CD4-positive, alpha-beta T cell (primary cell): ENCODE data around the gene MAGEA1. TPM values are rescaled to one million over a fixed set of nuclear protein-coding genes. Genes with fewer than 3 reads are reported as not detected.

ENCODE experiments used
- ATAC-seq: fragments of 200-7000 bp; cut with Tn5 transposase; one replicate; pipeline ENCODE4 v1.10.0; 2022; ENCODE audit warnings: mild to moderate bottlenecking; ENCODE audit not compliant: poor library complexity
- CTCF ChIA-PET: fragments of 350-600 bp; sonication (Branson Sonifier 250); formaldehyde crosslinking; loops from one replicate; lab custom pipeline; 2021; ENCODE audit warnings: antibody characterized with exemption, inconsistent platforms; lab: Charles Lee
- POLR2A ChIA-PET: fragments of 350-600 bp; sonication (Branson Sonifier 250); formaldehyde crosslinking; loops from one replicate; lab custom pipeline; 2021; ENCODE audit warnings: antibody characterized with exemption, inconsistent platforms; lab: Charles Lee
- DNase-seq, 14 experiments: peaks; one replicate each; pipeline ENCODE4 v3.0.0-alpha.2; 2013 to 2020; ENCODE audit warnings: mixed read lengths in 2 of 14
- H3K27ac ChIP-seq, 2 donors: one replicate each; pipeline versions ENCODE4 v1.5.1 to v1.7.0; 2013; ENCODE audit warnings: low read length in 2 of 2, low read depth in 1 of 2, mild to moderate bottlenecking in 1 of 2
- H3K27me3 ChIP-seq, 2 experiments: 1 replicate in 1 of 2; 2 replicates in 1 of 2; pipeline versions ENCODE4 v1.6.1 to v1.7.0; 2013; ENCODE audit warnings: low read length in 2 of 2, control low read depth in 1 of 2, mild to moderate bottlenecking in 1 of 2, moderate library complexity in 1 of 2; ENCODE audit not compliant: insufficient read depth in 2 of 2, control insufficient read depth in 1 of 2
- H3K36me3 ChIP-seq: one replicate; pipeline ENCODE4 v1.6.1; 2013; ENCODE audit warnings: low read length, control low read depth; ENCODE audit not compliant: insufficient read depth
- H3K4me1 ChIP-seq: one replicate; pipeline ENCODE4 v1.6.1; 2013; ENCODE audit warnings: low read length, control low read depth; ENCODE audit not compliant: insufficient read depth
- H3K4me3 ChIP-seq: one replicate; pipeline ENCODE4 v1.5.1; 2013; ENCODE audit warnings: mild to moderate bottlenecking, low read length, moderate library complexity
- H3K9me3 ChIP-seq, 2 experiments: 1 replicate in 1 of 2; 2 replicates in 1 of 2; pipeline versions ENCODE4 v1.6.1 to v1.7.0; 2013; ENCODE audit warnings: low read length in 2 of 2, mild to moderate bottlenecking in 2 of 2, control low read depth in 1 of 2, moderate library complexity in 1 of 2; ENCODE audit not compliant: control insufficient read depth in 1 of 2, insufficient read depth in 1 of 2
- H3K27ac Mint-ChIP-seq: one replicate; pipeline ENCODE4 v1.8.0; 2020; ENCODE audit warnings: mixed read lengths
- H3K27me3 Mint-ChIP-seq: one replicate; pipeline ENCODE4 v1.8.0; 2021; ENCODE audit warnings: mixed read lengths
- H3K36me3 Mint-ChIP-seq: one replicate; pipeline ENCODE4 v1.8.0; 2021; ENCODE audit warnings: low read depth, mixed read lengths
- H3K4me1 Mint-ChIP-seq: one replicate; pipeline ENCODE4 v1.8.0; 2021; ENCODE audit warnings: low read depth, mixed read lengths
- H3K4me3 Mint-ChIP-seq: one replicate; pipeline ENCODE4 v1.8.0; 2020; ENCODE audit warnings: mild to moderate bottlenecking, mixed read lengths
- H3K9me3 Mint-ChIP-seq: one replicate; pipeline ENCODE4 v1.8.0; 2020; ENCODE audit warnings: mixed read lengths
- CTCF ChIP-seq: fragments of 200-600 bp; IDR thresholded peaks from one replicate; pipeline ENCODE4 v1.8.0; 2022; ENCODE audit warnings: antibody characterized with exemption, mild to moderate bottlenecking
- intact Hi-C, 2 experiments: fragments of 100-400 bp; cut with DNase I in 1 of 2; cut with micrococcal nuclease in 1 of 2; formaldehyde crosslinking; loops; one replicate each; pipeline versions ENCODE4 v1.15.1 to v1.9.0; 2023 to 2025; cut with DNase I, micrococcal nuclease
- total RNA-seq, 174 experiments: library from RNA in 2 of 174; stranded (reverse) in 2 of 174; gene quantifications; one replicate each; pipeline ENCODE4 v1.2.3 and lab custom pipeline; 2021 to 2026

Gene MAGEA1
- total RNA-seq, 2 experiments from 2014 or later: not detected

- Histone ChIP-seq H3K36me3 (no peaks in the 10 kb centered on the region), H3K4me3 (no peak overlapping the region), H3K27ac (no peak overlapping the region), H3K27me3 (peaks cover 0 to 3% of the 10 kb centered on the region in 2 experiments), H3K9me3 (no peaks in the 10 kb centered on the region), H3K4me1 (no peaks in the 10 kb centered on the region)
- intact Hi-C loops: no loop called here
- Mint-ChIP-seq H3K27ac (no peak overlapping the region), H3K4me3 (no peak overlapping the region), H3K9me3 (no peaks in the 10 kb centered on the region), H3K4me1 (no peaks in the 10 kb centered on the region), H3K27me3 (peaks cover 7% of the 10 kb centered on the region), H3K36me3 (no peaks in the 10 kb centered on the region)
- no peak for DNase-seq
- POLR2A ChIA-PET: no interaction called here
- no peak for ATAC-seq
- CTCF ChIA-PET: no interaction called here
- no peak for TF ChIP-seq CTCF
These were observed 25.6 kb upstream of the MAGEA1 start for GRCh38 chrX:153153516-153153915.

- Histone ChIP-seq H3K36me3 (no peaks in the 10 kb centered on the region), H3K4me3 (no peak overlapping the region), H3K9me3 (no peaks in the 10 kb centered on the region), H3K27me3 (peaks cover 0 to 3% of the 10 kb centered on the region in 2 experiments), H3K27ac (no peak overlapping the region), H3K4me1 (no peaks in the 10 kb centered on the region)
- TF ChIP-seq CTCF: no peak
- ChIA-PET POLR2A (no interaction called here), CTCF (no interaction called here)
- Mint-ChIP-seq H3K27ac (no peak overlapping the region), H3K4me3 (no peak overlapping the region), H3K36me3 (no peaks in the 10 kb centered on the region), H3K9me3 (no peaks in the 10 kb centered on the region), H3K27me3 (peaks cover 16% of the 10 kb centered on the region), H3K4me1 (no peaks in the 10 kb centered on the region)
- DNase-seq (no peak), ATAC-seq (no peak)
- intact Hi-C loops: no loop called here
These were observed 21.6 kb upstream of the MAGEA1 start for GRCh38 chrX:153157450-153157849.

GRCh38 chrX:153158319-153158718 is 20.8 kb upstream of the MAGEA1 start:
- Mint-ChIP-seq H3K36me3 (no peaks in the 10 kb centered on the region), H3K27ac (no peak overlapping the region), H3K4me1 (no peaks in the 10 kb centered on the region), H3K27me3 (peaks cover 16% of the 10 kb centered on the region), H3K9me3 (no peaks in the 10 kb centered on the region), H3K4me3 (no peak overlapping the region)
- H3K36me3 ChIP-seq: no peaks in the 10 kb centered on the region
- no peak for TF ChIP-seq CTCF
- POLR2A ChIA-PET: no interaction called here
- H3K4me1 ChIP-seq: no peaks in the 10 kb centered on the region
- DNase-seq (no peak), ATAC-seq (no peak)
- CTCF ChIA-PET: no interaction called here
- no peaks in the 10 kb centered on the region for H3K9me3 ChIP-seq
- intact Hi-C loops: no loop called here
- H3K4me3 ChIP-seq: no peak overlapping the region
- H3K27ac ChIP-seq: no peak overlapping the region
- peaks cover 0 to 3% of the 10 kb centered on the region in 2 experiments for H3K27me3 ChIP-seq
